Measurements from ENCODE around the gene MBNL1.

MBNL1 gene

GRCh38 chr3:152253514-152253913 lies 15.2 kb upstream of the MBNL1 start:
- DNase-seq, result no peak

GRCh38 chr3:152254041-152254440 lies 14.7 kb upstream of the MBNL1 start:
- no peak for DNase-seq

- no peak for DNase-seq
These were observed 13.4 kb upstream of the MBNL1 start for GRCh38 chr3:152255290-152255689.

- no peak for DNase-seq
These were observed 11.7 kb upstream of the MBNL1 start for GRCh38 chr3:152256851-152257562.

GRCh38 chr3:152257563-152258035 lies 11.1 kb upstream of the MBNL1 start:
- no peak for DNase-seq

- DNase-seq, result no peak
These were observed 10.0 kb upstream of the MBNL1 start for GRCh38 chr3:152258448-152259393.

GRCh38 chr3:152259468-152259867 lies 9.3 kb upstream of the MBNL1 start:
- DNase-seq, result no peak

- no peak for DNase-seq
These were observed 8.7 kb upstream of the MBNL1 start for GRCh38 chr3:152260026-152260425.

GRCh38 chr3:152260529-152260928 lies 8.2 kb upstream of the MBNL1 start:
- DNase-seq, result no peak

- no peak for DNase-seq
These were observed 7.4 kb upstream of the MBNL1 start for GRCh38 chr3:152261329-152261728.

GRCh38 chr3:152263711-152264110 lies 5.0 kb upstream of the MBNL1 start:
- DNase-seq, result no peak

GRCh38 chr3:152264378-152264777 lies 4.4 kb upstream of the MBNL1 start:
- no peak for DNase-seq

- no peak for DNase-seq
These were observed 2.3 kb upstream of the MBNL1 start for GRCh38 chr3:152266221-152266995.

GRCh38 chr3:152267831-152268554 lies 736 bp upstream of the MBNL1 start:
- DNase-seq, result no peak

GRCh38 chr3:152269056-152269830 lies 514 bp downstream of the MBNL1 start:
- no peak for DNase-seq

- peak; percentile 25 for DNase-seq
These were observed 1.4 kb downstream of the MBNL1 start for GRCh38 chr3:152269831-152270734.

GRCh38 chr3:152270937-152271336 lies 2.2 kb downstream of the MBNL1 start:
- DNase-seq, result no peak

- no peak for DNase-seq
These were observed 2.9 kb downstream of the MBNL1 start for GRCh38 chr3:152271501-152272236.

- no peak for DNase-seq
These were observed 4.1 kb downstream of the MBNL1 start for GRCh38 chr3:152272771-152273242.

GRCh38 chr3:152276681-152277080 lies 8.0 kb downstream of the MBNL1 start:
- no peak for DNase-seq
